GM19035 (cell line): Measurements from ENCODE around the gene NPB.

Experiments
- ATAC-seq: cut with Tn5 transposase; IDR thresholded peaks from one replicate; pipeline ENCODE4 v1.9.1; 2021; ENCODE audit not compliant: unreplicated experiment

The NPB gene

GRCh38 chr17:81898029-81898866 is 3.8 kb upstream of the NPB start:
- no peak for ATAC-seq

DNA sequence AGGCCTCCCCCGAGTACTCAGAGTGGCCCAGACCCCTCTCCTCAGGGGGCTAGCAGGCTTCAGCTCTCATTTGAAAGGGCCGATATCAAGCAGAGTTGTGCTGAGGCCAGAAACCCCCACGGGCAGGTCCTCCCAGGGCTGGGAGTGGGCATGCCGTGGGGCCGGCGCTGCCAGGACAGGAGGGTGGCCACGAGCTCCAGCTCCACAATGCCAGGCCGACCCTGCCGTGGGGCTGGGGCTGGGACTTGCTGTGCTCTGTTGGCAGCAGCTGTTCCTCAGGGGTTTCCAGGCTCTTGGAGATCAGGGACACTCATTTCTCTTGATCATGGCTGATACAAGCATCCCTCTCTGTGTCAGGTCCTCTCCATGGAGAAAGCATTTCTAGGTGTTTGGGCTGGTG is 3.2 kb upstream of the NPB start:
- ATAC-seq = no peak

DNA sequence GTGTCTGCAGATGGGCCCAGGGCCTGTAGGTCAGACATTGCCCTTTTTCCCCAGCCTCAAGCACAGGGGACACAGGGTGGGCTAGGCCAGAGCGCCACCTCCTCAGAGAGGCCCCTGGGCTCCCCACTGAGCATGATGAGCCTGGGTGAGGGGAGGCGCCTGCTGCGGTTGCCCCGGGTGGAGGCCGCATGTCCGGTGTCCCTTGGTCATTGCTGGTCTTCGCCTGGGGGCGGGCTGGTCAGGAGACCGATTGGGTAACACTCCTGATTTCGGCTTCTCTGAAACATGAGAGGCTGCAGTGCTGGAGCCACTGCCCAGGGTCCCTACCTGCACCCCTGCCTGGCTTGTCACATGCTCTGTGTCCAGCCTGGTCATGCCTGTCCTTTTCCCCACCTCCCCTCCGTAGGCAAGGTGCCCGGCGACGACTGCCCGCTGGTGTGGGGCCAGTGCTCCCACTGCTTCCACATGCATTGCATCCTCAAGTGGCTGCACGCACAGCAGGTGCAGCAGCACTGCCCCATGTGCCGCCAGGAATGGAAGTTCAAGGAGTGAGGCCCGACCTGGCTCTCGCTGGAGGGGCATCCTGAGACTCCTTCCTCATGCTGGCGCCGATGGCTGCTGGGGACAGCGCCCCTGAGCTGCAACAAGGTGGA is 2.4 kb upstream of the NPB start:
- no peak for ATAC-seq

- ATAC-seq = no peak
These were observed 1.7 kb upstream of the NPB start for GRCh38 chr17:81900181-81900820.

DNA sequence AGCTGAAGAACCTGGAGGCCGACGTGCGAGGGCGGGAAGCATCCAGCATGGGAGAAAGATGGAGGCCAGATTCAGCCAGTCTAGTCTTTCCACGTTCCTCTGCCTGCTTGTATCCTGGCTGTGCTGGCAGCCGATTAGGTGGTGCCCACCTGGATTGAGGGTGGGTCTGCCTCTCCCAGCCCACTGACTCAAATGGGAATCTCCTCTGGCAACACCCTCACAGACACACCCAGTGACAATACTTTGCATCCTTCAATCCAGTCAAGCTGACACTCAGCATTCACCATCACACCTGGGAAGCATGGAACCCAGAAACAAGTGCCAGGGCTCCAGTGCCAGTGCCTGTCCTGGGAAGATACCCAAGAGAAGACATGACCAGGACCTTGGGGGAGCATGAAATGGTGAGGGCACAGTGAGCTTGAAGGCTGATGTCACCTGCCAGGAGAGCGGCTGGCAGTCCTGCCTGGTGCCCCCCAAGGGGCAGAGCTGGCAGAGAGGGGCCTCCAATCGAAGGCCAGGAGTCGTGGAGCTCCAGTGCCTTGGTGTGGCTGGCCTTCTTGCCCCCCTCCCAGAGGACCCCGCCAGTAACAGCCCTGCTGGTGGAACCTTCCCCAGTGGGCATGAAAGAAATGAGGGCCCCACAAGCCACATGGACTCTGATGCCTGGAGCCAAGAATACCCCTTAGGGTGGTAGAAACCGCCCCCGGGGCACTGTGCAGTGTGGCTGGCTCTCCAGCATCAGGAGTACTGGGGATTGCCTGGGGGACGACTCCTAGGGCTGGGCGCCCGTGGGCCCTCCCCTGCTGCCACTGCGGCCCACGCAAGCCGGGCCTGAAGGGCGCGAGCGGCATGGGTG is 643 bp upstream of the NPB start:
- ATAC-seq = no peak

GRCh38 chr17:81902653-81903414 is 796 bp downstream of the NPB start:
- ATAC-seq = no peak

GRCh38 chr17:81903415-81903831 is 1.4 kb downstream of the NPB start:
- no peak for ATAC-seq

DNA sequence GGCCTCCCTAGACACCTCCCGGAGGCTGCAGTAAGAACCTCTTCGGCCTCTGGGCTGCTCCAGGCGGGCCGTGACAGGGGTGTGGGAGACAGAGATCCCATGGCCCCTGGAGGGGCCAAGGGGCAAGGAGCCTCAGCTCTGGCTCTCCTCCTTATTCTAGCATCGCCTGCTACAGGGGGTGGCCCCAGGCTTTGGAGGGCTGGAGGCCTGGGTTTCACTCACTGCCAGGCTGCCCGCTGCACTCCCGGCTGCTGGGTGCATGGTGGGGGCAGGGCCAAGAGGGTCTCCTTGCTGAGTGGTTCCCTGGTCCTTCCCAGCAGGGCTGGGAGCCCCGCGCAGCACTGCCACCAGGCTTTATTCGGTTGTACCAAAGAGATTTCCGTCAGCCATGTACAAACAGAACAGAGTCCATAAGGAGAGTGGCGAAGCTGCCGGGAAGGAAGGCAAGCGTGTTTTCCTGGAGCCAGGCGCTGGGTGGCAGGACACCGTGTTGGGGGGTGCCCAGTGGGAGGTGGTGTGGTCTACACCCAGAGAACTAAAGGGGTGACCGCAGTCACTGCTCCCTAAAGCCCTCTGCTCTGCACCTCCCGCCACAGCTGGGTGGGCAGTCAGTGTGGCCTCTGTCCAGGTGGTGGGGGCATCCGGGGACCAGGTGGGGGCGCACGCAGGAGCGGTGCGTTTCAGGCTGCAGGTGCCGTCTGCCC is 2.0 kb downstream of the NPB start:
- ATAC-seq = no peak

DNA sequence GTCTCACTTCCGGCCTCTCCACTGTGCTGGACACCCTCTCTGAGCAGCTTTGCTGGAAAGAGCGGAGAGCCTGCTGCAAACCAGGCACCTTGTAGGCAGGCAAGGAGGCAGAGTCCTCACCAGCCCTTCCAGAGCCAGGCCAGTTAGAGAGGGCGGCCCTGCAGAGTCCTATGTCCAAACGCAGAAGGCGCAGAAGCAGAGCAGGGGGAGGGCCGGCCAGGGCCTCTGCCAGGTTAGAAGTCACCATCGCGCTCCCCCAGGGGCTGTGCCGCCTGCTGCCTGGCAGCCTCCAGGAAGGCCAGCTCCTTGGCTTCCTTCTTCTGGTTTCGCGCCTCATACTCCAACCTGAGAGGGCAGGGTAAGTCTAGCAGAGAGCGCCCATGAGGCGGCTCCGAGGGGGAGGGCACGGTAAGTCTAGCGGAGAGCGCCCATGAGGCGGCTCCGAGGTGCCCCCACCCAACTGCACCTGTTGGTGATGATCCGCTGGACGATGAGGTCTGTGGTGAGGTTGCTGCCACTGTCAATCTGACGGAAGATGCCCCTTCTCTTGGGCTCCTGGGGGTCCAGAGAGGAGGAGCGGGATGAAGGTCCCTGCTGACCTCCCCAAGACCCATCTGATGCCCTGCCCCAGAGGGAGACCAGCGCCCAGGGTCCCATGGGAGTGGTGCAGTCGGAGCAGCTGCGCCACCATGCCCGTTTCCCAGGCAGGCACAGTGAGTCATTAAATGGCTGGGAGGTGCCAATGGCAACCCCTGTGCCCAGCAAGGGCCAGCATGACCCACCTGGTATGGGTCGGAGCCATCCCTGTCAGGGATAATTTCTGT is 2.8 kb downstream of the NPB start:
- no peak for ATAC-seq

DNA sequence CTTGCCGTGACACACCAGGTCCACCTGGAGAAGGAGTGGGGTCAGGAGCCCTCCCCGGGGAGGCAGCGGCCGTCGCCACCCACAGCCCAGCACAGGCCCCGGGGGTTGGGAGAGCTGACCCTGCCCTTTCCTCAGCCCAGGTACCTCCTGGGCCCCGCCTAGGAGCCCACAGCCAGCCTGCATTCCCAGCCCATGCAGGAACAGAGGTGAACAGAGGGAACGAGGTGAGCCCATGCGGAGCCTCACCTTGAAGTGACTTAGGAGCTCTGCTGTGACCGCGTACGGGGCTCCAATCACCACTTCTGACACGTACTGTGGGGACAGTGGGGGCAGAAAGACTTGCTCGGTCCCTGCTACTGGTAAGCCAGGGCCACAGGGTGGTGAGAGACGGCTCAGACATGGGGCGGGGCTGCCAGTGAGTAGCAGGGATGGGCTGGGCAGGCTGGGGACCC is 3.4 kb downstream of the NPB start:
- no peak for ATAC-seq

- no peak for ATAC-seq
These were observed 4.0 kb downstream of the NPB start for GRCh38 chr17:81905993-81906392.

DNA sequence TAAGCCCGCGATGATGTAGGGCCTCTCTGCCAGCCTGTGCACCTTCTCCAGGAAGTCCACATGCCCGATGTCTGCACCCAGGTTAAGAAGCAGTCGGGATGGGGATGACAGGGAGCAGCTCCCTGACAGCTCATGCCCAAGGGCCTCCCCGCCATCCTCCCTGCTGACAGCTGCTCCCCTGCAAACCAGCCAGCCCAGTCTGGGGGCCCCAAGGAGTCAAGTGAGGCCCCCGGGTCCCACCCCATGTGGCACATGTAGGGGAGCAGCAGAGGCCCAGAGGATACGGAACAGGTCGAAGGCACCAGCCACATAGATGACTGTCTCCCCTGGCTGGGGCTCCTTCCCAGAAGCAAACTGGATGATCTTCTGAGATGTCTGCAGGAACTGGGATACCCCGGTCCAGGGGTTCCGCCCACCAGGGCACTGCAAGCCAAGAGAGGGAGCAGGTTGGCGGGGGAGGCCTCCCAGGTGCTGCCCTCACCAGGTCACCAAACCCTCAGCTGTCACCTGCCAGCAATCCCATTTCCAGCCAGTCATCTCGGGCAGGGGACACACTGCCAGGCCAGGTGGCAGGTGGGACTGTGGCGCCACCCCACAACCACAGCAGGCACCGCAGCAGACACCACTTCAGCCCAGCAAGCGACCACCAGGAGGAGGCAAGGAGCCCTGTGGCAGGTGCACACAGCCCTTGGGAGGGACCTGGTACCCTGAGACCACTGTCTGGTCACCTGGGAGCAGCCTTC is 4.6 kb downstream of the NPB start:
- no peak for ATAC-seq

DNA sequence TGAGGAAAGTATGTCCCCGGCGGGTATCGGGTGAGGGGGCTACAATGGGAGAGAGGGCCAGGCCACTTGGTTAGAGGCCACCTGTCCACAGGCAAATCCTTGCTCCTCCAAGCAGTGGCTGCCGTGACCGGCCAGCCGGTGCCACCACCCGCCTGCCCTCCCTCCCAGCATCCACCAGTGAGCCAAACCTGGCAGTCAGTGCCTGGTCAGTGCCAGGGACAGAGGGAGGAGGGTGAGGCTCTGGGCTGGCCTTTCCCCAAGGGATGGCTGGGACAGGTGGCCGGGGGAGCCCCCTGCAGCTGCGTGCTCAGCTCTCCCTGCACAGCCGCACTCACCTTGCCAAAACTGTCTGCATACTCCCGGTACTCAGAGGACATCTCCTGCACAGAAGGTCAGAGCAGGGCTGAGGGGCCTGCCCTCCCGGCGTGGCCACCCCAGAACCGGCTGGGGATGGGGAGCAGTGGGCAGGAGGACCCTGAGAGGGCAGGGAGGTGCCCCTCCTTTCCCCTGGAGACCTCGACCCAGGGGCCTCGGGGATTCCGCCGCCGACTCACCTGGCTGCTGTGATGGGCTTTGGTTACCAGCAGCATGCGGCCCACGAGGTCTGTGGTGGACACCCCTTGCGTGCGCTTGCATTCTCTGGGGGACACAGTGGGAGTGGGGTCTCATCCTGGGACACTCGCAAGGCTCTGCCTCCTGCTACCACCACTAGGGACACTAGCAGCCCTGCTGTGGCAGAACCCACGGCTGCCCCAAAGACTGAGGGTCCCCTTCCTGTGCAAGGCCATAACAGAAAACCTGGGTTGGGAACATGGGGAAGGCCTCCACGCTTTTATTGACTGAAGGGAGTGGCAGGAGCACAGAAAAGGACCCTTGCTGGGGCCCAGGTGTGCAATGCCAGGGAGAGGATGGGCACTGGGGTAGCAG is 5.4 kb downstream of the NPB start:
- no peak for ATAC-seq

DNA sequence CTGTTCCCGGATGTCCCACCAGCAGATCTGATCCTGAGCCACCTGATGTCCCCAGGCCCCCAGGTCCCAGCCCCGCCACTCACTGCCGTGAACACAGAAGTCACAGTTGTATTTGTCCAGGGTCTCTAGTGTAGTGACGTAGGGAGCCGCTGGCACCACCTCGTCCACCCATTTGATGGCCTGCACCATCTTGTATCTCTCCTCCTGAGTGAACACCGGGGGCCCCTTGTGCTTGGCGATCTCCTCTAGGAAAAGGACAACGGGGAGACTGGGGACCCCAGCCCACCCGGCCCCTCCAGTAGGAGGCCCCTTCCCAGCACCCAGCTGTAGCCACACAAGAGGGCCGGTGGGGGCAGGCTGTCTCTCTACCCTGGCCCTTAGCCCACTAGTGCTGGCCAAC is 6.8 kb downstream of the NPB start:
- ATAC-seq = no peak

DNA sequence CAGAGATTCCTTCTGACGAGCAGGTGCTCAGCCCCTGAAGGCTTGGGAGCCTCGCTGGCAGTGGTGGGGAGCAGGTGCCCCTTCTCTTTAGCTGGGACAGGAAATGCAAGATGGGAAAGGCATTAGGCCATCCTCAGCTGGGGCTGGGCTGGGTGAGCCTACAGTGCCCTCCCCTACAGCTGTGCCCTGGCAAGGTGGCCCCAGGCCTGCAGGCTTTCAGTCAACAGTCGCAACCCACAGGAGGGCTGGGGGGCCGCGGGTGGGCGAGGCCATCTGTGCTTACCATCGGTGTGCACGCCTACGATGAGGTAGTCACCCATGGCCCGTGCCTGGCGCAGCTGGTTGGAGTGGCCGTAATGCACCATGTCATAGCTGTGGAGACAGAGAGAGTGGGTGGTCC is 7.2 kb downstream of the NPB start:
- no peak for ATAC-seq

DNA sequence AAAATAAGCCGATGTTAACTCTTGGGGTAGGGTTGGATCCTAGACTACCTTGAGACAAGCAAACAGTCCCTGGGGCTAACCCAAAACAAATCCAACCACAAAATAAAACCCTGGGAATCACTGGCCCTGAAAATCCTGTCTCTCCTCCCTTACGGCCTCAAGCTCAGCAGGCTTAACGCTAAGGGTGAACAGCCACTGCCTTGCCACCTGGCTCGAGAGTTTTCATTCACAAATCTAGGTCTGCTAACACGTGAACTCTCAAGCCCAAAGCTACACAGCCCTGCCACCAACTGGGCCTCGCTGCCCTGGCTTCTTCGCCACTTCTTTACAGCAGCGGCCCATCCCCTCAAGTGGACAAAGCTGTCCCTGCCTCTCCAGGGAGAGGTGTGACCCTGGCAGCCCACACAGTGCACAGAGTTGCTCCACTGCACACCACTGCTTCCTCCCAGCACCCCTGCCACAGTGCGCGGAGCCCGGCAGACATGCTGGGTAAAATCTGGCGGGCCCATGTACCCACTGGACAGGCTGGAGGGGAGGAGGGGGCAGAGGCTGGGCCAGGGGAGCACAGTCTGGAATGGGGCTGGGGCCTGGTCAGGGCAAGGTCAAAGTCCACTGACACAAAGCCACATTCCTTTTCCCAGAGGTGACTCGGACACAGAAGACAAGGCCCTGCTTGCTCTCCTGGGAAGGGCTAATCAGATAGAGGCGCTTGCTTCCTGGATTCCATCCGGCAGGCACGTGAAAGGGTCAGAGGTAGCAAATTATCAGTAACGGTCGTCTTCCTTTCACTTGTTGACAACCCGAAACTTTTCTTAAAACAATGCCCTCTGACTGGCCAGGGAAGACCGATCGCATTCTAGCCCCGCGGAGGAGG is 8.2 kb downstream of the NPB start:
- ATAC-seq = no peak
